Measurements from ENCODE around the gene XRCC1.

GRCh38 chr19:43560687-43561086 lies 14.6 kb downstream of the XRCC1 start:
- TF ChIP-seq ZNF263 (CRISPR knock-in tag; IDR thresholded peaks at IDR 0.05; ENCODE audit: borderline replicate concordance) (no peak), NFYB (IDR thresholded peaks at IDR 0.05; ENCODE audit: extremely low read depth, insufficient read length) (no peak)
